ENCODE results near the gene CPOX. TPM values are rescaled to one million over a fixed set of nuclear protein-coding genes. Genes with fewer than 3 reads are reported as not detected.

The CPOX gene
- polyA plus RNA-seq, 12 donors, result 9.9 to 21.3 (median 14.8) TPM; not detected in 1

DNA sequence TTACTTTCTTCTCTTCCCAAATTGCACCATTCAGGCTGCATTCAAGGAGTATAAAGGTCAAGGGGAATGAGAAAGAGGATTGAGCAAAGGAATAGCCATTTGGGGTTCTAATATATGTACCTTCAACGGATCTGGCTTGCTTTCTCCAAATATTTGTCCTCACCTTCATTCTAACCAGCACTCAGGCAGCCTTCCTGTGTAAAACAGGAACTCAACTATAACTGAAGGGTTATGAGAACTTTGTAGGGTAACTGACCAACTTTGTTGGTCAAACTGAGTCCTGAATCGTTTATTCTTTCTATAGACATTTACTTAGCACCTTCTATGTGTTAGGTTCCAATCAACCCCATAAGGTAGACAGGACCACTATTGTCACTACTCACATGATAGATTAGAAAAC lies 5.1 kb upstream of the CPOX start:
- no peak for DNase-seq

DNA sequence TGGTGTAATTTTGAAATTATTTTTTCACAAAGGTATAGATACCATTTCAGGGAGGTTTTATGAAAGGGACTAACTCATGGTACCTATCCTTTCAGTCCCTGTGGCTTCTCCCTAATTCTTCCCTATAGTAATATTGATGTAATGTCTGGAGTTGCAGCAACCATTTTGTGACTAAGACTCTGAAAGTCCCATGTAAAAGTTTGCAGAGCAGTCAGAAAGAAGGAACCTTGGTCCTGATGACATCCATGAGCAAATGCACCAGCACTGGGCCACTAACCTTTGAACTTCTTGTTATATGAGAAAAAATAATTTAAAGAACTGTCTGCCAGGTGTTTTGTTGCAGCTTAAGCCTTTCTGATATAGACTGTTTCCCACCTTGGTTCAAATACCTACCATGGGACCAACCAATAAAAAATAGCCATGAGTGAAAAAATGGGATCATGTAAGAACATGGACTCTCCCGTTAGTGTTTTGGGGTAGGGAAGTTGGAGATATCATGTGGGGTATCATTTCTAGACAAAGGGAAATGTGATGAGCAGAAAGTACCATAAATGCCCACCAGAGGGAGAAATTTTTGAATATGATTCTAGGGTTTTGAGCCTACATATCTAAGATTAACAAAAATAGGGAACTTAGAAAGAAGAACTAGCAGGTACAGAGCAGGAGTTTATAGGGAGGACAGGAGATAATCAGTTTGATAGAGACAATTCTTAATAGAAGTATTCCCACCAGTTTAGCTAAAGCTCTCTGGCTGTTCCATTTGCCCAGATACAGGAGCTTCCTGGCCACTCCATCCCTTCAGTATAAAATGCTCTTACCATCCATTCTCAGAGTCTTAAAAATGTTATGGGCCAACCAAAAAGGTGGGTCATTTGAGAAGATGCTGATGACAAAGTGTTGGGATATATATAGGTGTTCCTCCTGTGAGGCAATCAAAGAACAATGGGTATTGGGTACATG lies 3.4 kb upstream of the CPOX start:
- DNase-seq, result no peak

DNA sequence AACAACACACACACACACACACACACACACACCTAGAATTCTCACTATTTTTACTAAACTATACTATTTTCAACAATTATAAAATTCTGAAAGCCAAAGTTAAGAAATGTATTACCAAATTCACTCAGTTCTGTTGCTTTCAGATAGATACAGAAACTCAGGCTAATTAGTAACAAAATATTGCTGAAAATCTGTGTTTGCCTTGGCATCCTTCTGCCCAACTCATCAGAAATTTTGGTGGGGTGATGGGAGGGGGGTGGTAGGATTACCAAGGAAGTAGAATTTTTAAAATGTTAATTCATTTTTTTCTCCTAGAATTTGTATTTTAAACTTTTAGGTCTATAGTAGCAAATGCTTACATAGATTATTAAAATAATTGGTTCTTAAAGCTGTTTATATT lies 2.7 kb upstream of the CPOX start:
- no peak for DNase-seq

DNA sequence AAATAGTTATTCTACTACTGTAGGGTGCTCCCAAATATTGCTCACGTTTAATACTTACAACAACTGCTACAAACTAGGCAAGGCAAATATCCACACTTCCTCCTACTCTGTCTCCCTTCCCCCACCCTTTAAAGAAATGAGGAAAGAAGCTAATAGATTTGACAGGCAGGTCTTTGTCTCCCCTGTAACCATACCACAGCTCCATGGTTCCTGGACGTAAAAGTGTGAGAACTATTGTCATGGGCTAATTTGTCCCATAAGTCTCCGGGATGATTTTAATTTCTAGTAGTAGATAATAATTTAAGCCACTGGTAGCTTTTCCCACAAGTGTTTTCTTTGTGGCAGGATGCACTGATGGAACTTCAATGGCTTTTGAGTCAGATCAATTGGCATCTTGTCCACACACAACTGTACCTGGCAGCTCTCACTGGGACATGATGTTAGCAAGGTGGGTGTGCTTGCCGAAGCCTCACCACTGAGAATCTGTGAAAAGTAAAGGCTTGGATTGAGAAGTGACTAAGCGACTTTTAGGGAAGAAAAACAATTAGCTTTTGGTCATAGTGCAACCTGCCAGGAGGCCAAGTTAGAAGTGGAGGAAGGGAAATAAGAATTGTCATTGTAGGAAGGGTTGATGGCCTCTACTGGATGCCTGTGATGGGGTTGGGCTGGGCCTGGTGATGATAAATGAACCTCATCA lies 1.4 kb upstream of the CPOX start:
- no peak for DNase-seq

DNA sequence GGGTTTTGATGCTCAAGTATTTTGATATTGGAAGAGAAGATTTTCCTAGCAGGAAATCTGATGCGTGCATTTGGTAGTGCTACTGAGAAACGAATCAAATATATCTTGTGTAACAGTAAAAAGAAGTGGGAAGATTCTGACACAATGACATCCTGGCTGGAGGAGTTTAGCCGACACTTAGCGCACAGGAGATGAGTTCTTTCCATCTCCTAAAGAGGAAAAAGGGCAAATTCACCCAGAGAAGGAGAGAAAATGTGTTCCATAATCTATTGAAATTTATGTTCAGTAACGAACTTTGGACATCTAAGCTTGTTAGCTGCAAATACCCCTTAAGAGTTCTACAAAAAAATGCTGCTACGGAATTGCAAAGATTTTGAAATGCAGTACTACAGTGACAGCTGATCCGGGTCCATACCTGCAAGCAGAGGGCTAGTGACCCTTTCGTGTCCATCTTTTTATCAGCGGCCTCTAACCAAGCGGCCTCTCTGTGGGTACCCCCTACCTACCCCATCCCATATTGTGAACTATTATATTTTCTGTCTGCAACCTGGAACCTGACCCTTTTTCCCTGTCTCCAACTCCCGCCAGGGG lies 971 bp downstream of the CPOX start:
- no peak for DNase-seq

DNA sequence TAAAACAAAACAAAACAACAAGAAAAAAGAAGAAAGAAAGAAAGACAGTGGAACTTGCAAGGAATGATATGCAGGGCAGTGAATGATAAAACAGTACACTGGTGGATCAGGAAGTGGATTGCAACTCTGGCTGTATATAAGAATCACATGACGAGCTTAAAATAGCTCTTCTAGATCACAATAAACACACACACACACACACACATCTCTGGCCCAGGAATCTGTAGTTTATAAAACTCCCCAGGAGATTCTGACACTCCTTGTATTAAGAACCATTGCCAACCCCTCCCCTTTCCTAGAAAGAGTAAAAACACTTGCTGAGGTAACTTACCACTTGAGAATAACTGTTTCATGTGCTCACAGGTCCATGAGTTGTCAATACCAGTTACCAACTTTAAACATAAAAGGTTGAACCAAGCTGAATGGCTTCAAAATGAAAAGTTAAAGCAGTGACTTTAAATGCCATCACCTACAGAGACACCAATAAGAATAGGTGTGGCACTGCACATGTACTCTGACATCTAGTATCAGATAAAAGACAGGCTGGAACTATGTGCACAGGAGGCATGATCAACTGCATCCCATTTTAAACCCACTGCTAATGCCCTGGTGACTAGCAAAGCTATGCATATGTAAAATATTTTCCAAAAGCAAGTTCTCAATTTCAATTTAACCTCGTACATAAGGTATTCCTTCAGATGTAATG lies 3.9 kb downstream of the CPOX start:
- no peak for DNase-seq

DNA sequence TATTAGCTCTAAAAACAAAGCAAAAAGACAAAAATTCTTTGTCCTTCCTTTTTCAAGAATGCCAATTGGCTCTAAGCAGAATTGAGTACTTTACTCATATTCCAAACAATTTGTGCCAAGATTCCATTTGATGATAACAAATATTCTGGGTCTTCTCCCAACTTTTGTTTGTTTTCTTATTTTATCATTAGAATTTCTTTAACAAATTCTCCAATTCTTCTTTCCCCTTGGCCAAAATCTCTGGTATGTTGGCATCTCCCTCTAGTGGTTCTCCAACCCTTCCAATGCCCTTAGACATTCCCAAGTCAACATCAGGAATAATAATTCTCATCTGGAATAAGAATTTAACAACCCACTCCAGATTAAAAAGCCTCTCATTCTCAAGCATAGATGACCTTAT lies 5.3 kb downstream of the CPOX start:
- DNase-seq, result no peak

DNA sequence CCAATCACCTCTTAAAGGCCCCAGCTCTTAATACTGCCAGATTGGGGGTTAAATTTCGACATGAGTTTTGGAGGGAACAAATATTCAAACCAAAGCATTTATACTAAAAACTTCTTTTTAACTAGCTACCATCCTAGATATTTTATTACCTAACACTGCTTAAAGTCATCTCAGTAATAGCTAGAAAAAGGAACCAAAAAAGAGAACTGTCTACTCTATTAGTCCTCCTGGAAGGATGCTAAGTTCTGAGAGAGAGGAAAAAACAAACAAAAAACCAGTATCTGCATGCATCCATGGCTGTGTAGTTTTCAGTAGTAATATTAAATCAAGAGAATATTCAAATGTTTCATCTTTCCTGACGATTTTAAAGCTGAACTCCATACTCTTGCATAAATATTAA lies 5.8 kb downstream of the CPOX start:
- DNase-seq, result no peak

DNA sequence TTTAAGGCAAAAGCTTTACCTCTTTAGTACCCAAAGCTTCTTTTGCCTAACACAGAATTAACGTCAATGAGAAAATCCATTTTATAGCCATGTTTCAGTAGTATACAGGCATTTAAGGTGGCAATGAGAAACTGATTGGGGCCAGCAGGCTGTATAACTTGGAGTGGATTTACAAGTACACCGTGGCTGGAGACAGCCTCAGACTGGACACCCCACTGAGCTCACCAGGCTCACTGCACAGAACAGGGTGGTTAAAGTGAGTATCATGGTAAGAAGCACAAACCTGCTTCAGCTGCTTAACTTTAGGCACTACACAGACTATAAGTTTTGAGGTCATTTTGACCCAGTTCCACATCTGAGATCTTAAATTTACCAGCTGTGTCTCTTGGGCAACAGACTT lies 8.9 kb downstream of the CPOX start:
- no peak for DNase-seq

DNA sequence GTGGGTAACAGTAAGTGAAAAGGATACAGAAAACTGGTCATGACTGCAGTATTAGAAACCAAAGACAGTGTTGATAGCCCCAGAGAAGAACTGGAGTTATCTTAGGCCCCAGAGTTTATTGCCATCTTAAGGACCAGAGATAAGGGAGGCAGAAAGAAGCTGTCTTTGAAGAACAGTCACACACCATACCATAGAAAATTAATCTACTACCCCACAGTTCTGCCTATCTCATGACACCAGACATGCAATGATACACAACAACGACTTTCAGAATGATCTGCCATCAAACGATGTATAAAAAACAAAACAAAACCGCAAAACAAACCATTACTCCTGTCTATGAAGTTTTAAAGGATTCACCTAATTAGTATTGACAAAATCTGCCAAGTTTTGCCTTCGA lies 9.6 kb downstream of the CPOX start:
- no peak for DNase-seq

DNA sequence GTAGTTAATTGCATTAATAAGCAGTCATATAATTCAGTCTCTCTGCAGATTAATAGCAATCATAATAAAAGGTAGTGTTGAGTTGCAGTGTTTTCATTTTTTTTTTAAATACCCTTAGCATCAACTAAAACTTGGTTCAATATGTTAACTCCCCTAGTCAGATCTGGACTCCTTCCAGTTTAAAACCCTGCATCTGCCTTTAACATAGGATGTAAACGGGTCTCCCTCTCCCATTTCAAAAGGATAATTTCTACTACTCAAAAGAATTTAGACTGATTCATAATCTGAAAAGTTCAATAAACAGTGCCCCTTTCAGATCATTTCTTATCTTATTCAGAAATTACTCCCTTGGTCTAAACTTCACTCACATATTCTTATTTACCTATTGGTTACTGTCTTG lies 11.4 kb downstream of the CPOX start:
- no peak for DNase-seq

DNA sequence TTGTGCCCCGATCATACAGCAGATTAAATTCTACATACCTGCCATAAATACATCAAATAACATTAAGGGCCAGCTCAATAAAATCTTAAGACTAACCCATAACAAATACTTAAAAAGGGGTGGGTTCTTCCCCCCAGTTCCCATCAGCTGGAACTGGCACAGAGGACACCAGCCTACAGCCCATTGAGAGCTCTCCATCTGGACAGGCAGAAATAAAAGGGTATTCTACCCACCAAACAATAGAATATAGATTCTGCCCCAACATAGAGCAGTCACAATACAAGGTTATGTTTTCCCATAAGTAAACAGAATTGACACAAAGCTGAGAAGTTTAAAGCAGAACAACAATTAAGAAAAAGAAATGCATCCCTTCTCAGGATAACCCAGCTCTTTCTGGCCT lies 11.9 kb downstream of the CPOX start:
- no peak for DNase-seq

DNA sequence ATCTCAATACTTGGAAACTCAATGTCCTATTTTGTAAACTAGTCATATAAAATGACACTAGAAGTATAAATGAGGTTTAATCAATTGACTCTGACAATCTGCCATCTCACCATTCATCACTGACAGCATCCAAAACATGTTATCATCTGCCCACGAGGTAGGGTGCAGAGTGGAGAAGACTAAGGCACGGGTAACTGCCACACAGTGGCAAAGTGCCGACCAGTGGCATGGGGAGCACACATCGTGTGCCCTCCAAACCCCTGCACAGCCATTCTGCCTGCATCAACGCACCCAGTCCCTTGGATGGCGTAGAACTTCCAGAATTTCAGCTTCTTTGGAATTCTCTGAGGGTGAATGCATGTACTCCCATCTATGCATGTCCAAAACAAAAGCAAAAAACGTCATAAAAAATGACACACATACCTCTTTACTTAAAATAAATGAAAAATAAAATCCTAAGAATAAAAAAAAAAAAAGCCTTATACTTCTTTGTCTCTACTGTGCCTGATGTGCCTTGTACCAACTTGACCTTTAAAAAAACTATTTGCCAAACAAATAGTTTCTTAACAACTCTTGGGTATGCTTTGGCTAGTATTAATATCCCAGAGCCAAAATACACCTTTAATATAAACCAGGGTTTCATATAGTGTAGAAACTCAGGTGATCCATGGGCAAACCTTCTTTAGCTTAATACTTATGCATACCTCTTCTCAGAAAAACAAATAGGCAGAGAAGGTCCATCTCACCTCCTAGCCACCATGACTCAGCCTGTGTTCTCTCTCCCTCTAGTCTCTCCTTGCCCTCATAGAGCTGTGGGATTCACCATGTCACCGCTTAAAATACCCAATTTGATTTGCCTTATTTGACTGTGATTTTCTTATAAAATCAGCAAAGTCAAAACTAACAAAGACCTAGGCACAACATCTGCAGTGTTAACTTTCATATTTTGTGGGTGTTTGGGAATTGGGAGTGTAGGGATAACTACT lies 12.7 kb downstream of the CPOX start:
- DNase-seq, result no peak

DNA sequence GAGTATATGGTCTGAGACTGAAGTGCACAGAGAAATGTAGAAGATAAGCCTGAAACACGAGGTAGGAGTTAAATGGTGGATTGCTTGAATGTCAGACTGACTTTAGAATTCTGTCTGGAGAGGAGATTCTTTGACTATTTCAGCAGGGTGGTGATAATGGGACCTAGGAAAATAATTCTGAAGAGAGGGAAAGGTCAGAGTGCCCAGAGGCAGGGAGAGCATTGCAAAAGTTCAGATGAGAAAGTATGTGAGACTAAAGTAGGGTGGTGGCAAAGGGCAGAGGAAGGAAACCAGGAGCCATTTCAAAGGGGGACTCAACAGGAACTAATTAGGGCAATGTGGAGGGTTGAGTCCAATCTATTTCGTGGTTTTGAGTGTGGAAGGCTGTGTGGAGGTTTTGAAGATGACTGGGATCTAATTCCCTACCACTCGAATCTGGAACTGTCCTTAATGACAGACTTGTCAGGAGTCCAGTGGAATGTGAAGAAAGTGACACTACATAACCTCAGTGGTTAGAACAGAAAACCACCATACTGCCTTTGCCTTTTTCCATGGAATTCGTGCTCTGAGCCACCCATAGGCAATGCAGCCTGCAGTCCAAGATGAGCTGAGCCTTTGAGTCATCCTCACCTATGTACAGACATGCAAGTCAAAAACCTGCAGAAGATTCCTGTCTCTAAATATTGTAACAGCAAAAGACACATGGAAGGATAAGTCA lies 16.1 kb downstream of the CPOX start:
- no peak for DNase-seq

DNA sequence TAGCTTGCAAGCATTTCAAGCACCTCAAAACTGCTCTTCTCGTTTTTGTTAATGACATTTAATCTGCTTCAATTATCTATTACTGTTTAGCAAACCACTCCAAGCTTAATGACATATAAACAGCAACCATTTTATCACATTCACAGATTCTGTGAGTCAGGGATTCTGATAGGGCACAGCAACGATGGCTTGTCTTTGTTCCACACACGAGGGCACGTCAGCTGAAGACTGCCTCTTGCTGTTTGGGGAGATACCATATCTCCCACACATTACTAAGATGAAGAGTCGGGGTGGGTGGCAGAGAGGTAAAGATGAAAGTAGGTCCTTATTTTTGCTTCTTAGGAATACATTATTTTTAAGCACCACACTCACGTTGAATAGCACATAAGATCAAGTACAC lies 19.3 kb downstream of the CPOX start:
- no peak for DNase-seq

DNA sequence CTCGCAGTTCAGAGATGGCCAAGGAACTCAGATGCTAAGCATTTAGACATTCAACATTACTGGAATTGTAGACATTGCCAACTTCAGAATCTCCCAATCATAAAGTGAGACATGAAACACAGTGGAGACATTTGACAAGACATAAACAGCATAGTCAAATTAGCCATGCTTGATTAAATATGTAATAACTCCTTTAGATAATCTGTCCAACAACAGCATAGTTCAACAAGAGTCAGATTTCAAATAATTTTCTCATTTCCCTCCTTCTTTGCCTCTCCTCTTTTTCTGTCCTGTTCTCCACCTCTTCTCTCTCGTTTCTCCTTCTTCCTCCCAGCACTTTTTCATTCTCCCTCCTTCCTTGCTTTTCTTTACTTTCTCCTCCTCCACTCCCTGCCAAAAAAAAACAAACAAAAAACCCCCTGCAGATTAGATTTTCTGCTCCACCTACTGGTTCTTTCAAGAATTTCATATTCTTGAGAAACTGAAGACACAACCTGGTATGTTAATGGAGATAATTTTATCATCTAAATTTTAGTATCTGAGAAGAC lies 20.2 kb downstream of the CPOX start:
- DNase-seq, result no peak

DNA sequence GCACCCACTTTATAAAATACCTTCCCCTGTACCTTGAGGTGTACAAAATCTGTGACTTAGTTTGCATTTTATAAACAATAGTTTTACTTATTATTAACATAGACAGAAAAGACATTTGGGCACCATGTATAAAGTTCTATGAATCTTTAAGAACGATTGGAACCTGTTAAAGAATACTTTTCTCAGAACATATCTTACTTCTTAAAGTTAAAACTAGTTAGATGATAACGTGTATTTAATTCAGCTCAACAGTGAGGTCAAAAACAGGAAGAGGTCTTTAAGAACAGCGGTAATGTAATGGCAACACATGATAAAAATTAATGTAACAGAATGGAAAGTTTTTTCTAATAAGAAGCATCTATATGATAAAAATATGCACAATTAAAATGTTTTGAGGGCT lies 25.0 kb downstream of the CPOX start:
- DNase-seq, result no peak

DNA sequence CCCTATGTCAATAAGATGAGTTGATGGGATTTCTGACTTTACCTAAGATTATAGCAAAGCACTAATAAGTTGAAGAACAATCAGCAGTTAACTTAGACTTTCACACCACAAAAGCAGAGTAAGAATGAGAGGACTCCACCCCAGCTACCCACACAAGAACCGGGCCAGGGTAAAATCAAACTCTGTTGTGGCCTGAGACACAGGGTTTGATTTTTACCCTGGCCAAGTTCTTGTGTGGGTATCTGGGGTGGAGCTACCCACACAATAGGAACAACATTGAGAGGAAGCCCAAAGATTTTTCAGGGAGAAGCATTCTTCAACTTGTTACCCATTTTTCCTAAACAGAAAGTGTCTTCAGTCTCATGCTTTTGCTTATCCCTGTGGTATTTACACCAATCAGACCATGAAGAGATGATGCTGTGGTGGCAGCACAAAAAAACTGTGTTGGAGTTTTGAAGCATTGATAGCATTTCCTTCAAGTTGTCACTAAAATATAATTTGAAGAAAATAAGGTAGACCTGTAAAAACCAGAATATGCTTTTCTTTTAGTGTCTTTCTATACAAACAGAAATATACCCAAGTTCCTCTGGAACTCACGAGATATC lies 25.6 kb downstream of the CPOX start:
- DNase-seq, result no peak

DNA sequence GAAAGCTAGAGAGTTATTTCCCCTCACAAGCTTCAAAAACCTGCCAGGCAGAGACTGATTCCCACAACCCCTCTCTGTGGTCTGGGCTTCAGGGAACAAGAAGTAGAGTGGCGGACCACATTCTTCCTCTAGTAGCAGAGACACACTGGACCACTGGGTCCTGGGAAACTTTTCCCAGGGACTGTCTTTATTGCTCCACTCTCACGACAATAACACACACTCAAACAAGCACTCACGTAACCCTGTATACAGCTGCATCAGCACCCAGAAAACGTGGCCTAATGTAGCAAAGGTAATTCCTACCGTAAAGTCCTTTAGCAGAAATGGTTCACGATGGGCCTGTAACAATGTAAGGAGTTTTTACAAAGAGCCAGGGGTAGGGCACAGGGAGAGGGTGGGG lies 27.6 kb downstream of the CPOX start:
- DNase-seq, result no peak

DNA sequence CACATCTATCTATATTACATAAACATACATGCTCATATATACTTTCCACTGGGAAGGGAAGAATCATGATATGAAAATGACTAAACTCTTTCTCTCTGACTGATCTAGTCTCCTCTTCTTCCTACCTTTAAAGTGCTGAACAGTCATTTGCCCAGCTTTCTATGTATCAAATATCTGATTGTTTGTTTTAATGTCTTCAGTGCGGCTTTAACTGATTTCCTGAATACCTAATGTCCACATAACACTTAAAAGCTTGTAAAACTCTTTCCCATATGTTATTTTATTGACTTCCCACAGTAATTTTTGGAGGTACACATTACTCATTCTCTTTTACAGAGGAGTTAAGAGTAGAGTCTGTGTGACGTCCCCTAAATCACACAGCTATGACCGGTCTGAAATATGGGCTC lies 28.2 kb downstream of the CPOX start:
- no peak for DNase-seq
